Measurements from ENCODE around the gene EIF2D.
A peak's percentile ranks its signal among the peaks of the same experiment; 100 is the strongest.
"Not testable (repeated sequence)": the region's sequence is repeated elsewhere in the genome, so short reads cannot be mapped to it uniquely, and the experiment has no call there.

The EIF2D gene

GRCh38 chr1:206649261-206649921, 37.1 kb upstream of the EIF2D start:
- no peak for DNase-seq (ENCODE audit: low read depth)
- TF ChIP-seq, protein P1, sequence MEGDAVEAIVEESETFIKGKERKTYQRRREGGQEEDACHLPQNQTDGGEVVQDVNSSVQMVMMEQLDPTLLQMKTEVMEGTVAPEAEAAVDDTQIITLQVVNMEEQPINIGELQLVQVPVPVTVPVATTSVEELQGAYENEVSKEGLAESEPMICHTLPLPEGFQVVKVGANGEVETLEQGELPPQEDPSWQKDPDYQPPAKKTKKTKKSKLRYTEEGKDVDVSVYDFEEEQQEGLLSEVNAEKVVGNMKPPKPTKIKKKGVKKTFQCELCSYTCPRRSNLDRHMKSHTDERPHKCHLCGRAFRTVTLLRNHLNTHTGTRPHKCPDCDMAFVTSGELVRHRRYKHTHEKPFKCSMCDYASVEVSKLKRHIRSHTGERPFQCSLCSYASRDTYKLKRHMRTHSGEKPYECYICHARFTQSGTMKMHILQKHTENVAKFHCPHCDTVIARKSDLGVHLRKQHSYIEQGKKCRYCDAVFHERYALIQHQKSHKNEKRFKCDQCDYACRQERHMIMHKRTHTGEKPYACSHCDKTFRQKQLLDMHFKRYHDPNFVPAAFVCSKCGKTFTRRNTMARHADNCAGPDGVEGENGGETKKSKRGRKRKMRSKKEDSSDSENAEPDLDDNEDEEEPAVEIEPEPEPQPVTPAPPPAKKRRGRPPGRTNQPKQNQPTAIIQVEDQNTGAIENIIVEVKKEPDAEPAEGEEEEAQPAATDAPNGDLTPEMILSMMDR (IDR thresholded peaks at IDR 0.05; ENCODE audit: insufficient read depth, low read depth, low read length, missing control alignments), result no peak
- no peak overlapping the region for H3K4me3 ChIP-seq (ENCODE audit: low read depth, low read length)

GRCh38 chr1:206647224-206647623, 35.0 kb upstream of the EIF2D start:
- TF ChIP-seq, protein P1 (IDR thresholded peaks at IDR 0.05; ENCODE audit: insufficient read depth, low read depth, low read length, missing control alignments), result no peak
- no peak for DNase-seq (ENCODE audit: low read depth)
- H3K4me3 ChIP-seq (ENCODE audit: low read depth, low read length), result no peak overlapping the region

- TF ChIP-seq, protein P1 (IDR thresholded peaks at IDR 0.05; ENCODE audit: insufficient read depth, low read depth, low read length, missing control alignments), result no peak
- DNase-seq (ENCODE audit: low read depth), result no peak
- H3K4me3 ChIP-seq (ENCODE audit: low read depth, low read length), result no peak overlapping the region
Observed at GRCh38 chr1:206646504-206646903, 34.2 kb upstream of the EIF2D start.

DNA sequence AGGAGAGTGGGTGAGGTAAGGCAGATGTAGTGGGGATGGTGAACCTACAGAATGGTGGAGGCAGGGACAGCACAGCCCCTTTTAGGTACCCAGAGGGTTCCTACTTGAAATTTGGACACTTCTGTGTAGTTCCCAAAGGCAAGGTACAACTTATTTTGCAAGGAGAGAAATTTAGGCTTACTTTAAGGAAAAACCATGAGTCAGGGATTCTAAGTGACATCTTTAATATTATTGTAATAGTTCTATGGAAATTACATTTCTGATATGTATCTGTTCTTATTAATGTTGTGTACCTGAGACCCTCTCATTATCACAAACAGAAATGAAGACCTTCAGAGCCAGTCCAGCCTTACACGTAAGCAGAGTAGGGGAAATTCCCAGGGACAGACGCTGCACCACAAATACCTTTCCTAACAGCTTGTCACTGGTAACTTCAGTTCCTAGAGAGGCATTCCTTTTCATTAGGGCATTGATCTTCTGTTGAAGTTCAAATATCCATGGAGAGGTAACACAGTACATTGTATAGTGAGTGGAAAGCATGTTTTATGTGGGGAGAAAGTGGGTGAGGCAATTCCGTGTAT, 30.9 kb upstream of the EIF2D start:
- H3K4me3 ChIP-seq (ENCODE audit: low read depth, low read length), result no peak overlapping the region
- no peak for DNase-seq (ENCODE audit: low read depth)
- TF ChIP-seq, protein P1 (IDR thresholded peaks at IDR 0.05; ENCODE audit: insufficient read depth, low read depth, low read length, missing control alignments), result no peak

DNA sequence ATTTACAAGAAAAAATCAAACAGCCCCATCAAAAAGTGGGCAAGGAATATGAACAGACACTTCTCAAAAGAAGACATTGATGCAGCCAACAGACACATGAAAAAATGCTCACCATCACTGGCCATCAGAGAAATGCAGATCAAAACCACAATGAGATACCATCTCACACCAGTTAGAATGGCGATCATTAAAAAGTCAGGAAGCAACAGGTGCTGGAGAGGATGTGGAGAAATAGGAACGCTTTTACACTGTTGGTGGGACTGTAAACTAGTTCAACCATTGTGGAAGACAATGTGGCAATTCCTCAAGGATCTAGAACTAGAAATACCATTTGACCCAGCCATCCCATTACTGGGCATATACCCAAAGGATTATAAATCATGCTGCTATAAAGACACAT, 29.8 kb upstream of the EIF2D start:
- not testable (repeated sequence) for DNase-seq (ENCODE audit: low read depth); H3K4me3 ChIP-seq (ENCODE audit: low read depth, low read length)

DNA sequence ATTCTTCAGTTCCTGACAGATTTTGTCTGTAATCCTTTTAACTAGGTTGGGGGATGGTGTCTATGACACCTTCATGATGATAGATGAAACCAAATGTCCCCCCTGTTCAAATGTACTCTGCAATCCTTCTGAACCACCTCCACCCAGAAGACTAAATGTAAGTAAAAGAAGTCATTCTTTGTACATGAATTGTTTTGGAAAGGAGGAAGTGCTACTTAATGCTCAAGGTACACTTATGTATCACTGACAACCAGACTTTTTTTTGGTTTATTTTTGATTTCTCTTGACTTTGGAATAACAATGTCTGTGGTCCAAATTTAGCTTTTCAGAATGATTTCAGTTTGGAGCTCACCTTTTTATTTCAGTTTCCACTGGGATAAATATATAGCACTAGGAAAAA, 25.3 kb upstream of the EIF2D start:
- no peak for DNase-seq (ENCODE audit: low read depth)
- TF ChIP-seq, protein P1 (IDR thresholded peaks at IDR 0.05; ENCODE audit: insufficient read depth, low read depth, low read length, missing control alignments), result no peak
- no peak overlapping the region for H3K4me3 ChIP-seq (ENCODE audit: low read depth, low read length)

GRCh38 chr1:206636671-206637070, 24.4 kb upstream of the EIF2D start:
- TF ChIP-seq, protein P1 (IDR thresholded peaks at IDR 0.05; ENCODE audit: insufficient read depth, low read depth, low read length, missing control alignments), result no peak
- no peak for DNase-seq (ENCODE audit: low read depth)
- 0 out of 2 replicates have a peak overlapping the region, but pooled peaks have one; percentile 6 for H3K4me3 ChIP-seq (ENCODE audit: low read depth, low read length)

Measured in GM12865 (cell line).